OCI-M1 (cell line): ENCODE measurements around the gene C5orf52.
"Not testable (repeated sequence)": the region's sequence is repeated elsewhere in the genome, so short reads cannot be mapped to it uniquely, and the experiment has no call there.

ENCODE experiments used
- DNase-seq: peaks from one replicate; lab custom pipeline; 2025; lab: John Stamatoyannopoulos, UW

Gene C5orf52

DNA sequence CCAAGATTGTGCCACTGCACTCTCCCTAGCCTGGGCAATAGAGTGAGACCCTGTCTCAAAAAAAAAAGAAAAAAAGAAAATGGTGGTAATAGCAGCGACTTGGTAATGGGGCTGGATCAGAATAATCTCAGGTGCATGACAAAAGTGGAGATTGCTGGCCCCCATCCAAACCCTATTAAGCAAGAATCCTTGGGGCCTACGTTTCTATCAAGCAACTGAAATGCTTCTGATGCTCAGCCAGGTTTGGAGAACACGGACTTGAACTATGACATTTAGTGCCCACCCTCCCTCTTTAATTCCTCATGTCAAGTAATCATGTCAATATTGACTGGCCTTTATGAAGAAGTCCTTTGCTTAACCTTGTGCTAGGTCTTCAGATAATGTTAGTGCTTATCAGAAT is 6.6 kb downstream of the C5orf52 start:
- no peak for DNase-seq

DNA sequence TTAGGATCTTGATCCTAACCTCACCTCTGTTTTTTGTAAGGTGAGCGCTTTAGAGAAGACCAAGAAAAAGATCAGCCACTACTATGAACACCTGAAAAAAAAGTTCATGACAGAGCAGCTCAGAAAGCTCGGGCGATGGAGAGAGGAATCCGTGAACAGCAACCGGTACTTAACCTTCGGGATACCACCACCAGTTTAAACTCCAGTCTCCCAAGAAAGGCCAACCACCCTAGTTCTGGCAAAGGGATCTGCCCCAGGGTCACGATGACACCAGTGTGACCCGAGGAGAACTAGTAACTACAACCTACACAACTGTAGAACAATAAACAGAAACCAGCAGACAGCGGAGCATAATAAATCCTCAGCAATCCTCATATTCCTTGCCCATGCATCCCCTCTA is 8.5 kb downstream of the C5orf52 start:
- DNase-seq, result no peak

DNA sequence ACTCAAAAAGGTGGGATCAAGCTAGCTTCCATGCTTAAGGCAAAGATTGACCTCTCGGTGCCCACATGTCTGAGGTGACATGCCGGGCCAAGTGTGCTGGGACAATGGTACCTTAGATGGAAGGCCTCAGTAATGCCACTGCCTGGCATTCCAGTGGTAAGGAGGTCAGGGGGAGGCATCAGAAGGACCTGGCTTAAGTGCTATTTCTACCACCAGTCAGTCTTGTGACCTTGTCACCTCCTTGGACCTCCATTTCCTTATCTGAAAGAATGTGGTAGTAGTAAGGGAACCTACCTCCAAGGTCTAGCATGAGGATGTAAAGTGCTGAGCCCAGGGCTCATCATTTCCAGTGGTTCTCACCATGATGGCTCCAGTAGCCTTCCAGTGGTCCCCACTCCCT is 8.9 kb downstream of the C5orf52 start:
- no peak for DNase-seq

DNA sequence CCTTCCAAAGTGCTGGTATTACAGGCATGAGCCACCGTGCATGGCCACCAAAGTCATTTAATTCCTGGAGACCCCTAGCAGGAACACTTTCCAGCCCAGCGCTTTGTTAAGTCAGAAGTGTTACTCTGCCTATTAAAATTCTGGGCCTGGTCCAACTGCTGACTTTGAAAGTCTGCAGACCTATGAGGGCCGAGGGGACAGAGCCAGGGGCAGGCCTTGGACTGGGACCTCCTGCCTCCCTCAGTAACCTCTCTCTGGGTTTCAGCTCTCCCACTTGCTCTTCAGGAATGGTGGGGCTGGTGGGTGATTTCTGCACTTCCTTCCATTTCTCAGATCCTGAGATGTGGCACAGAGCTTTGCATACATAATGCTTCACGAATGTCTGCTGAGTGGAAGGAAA is 9.7 kb downstream of the C5orf52 start:
- no peak for DNase-seq

DNA sequence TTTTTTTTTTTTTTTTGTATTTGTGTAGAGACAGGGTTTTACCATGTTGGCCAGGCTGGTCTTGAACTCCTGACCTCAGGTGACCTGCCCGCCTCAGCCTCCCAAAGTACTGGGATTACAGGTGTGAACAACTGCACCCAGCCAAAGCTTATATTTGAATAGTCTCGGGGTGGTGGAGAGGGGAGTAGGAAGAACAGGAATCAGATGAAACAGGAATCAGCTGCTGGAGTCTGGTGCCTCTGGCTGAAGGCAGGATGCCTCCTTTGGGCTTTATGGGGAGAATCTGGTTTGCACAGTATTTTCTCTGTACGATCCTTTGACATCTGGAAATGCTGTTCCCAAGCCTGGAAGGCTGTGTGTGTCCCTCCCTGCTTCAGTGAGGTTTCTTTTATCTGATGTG is 10.9 kb downstream of the C5orf52 start:
- DNase-seq, result no peak

DNA sequence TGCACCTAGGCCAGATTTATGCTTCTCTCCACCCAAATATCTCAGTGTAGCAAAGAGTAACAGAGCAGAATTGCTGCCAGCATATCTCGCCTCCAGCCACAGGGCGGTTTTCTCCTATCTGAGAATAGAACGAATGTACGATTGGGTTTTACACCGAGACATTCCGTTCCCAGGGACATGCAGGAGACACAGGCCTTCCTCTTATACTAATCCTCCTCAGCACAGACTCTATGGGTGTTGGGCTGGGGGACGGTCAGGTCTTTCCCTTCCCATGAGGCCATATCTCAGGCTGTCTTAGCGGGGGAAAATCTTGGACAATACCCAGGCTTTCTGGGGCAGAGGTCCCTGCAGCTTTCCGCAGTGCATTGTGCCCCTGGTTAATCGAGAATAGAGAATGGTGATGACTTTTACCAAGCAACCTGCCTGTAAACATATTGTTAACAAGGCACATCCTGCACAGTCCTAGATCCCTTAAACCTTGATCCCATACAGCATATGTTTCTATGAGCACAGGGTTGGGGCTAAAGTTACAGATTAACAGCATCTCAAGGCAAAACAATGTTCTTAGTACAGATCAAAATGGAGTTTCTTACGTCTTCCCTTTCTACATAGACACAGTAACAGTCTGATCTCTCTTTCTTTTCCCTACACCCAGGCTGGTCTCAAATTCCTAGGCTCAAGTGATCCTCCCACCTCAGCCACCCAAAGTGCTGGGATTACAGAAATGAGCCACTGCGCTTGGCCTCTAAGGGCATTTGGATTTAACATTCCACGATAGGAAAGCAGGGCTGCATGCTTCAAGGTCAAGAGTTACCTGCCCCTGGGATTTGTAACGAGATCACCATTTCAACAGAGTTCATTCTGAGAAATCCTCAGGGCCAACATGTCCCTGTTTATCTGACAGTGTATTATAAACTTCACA is 15.2 kb downstream of the C5orf52 start:
- DNase-seq, result not testable (repeated sequence)

DNA sequence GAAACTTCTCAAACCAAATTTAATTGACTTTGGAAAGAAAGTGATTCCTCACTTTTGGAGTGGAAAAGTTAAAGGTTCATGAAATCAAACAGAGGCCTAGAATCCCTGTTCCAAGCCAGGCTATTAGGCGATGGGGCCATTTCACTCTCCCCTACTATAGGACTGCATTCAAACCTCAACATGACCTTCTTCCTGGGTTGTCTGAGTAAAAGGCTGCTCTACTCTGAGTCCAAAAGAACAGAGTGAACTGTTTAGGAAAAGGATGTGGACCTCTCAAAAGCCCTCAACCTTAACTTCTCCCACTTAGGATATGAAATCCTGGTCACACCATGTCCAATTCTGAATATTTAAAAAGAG is 15.8 kb downstream of the C5orf52 start:
- DNase-seq, result no peak

DNA sequence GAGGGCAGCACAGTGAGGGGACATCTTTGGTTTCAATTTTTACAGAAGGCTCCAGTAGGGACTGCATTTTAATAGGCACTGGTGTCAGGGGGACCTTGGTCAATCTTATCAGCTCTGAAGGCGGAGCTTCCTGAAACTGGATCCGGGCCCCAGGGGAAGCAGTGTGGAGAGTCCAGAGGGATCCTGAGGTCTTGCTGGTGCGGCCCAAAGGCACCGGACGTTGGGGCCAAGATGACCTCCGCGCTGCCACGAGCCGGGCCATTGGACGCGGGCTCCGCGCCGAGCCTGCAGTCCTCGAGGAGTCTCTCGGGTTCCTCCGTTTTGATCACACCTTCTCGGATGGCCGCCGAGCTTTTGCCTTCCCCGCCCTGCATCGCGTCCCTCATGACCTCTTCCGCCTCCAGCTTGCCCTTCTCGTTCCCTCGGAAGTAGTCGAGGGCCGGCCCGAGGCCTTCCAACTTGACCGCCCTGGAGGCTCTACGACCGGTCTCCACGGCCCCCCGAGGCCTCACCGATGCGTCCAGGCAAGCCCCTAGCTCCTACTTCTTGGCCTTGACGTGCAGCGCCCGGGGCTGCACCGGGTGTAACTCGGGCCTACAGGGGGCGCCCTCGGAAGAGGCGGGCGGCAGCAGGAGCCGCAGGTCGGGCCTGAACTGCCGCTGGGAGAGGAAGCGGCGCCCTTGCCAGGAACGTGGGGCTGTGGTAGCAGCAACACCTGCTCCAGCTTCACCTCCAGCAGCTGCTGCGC is 18.8 kb downstream of the C5orf52 start:
- DNase-seq, result no peak

DNA sequence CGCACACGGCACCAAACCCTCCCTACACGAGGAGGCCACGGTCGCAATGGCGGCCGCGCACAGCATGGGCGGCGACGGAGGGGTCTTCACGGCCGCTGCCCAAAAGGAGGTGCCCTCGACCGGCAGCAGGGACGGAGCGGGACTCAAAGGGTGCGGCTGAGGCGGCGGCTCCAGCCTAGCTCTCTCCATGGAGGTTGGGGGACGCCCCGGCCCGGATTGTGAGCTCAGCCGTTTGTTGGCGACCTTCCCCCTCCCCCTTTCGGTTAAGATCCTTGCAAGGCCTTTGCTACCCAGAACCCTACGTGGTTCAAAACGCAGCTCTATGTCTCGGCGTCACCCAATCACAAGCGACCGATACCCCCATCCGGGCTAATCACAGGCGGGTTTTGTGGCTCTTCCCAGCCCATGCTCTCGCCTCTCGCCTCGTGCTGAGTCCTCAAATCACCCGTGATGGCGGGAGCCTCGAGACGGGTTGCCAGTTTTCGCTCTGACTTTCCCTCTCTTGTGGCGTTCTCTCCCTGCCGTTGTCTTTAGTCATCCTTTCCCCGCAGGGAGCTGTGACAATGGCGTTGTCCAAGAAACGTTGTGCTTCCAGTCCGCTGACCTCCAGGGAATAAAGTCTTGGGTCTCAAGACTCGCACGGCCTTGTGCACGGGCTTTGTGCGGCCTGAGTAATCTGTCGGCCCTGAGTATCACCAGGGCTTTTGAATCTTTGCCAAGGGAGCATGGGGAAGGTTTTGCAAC is 19.5 kb downstream of the C5orf52 start:
- no peak for DNase-seq

DNA sequence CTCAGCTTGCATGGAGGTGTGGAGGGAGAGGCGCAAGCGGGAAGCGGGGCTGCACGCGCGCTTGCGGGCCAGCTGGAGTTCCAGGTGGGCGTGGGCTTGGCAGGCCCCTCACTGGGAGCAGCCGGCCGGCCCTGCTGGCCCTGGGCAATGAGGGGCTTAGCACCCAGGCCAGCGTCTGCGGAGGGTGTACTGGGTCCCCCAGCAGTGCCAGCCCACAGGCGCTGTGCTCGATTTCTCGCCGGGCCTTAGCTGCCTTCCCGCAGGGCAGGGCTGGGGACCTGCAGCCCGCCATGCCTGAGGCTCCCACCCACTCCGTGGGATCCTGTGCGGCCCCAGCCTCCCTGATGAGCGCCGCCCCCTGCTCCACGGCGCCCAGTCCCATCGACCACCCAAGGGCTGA is 22.5 kb downstream of the C5orf52 start:
- DNase-seq, result not testable (repeated sequence)

DNA sequence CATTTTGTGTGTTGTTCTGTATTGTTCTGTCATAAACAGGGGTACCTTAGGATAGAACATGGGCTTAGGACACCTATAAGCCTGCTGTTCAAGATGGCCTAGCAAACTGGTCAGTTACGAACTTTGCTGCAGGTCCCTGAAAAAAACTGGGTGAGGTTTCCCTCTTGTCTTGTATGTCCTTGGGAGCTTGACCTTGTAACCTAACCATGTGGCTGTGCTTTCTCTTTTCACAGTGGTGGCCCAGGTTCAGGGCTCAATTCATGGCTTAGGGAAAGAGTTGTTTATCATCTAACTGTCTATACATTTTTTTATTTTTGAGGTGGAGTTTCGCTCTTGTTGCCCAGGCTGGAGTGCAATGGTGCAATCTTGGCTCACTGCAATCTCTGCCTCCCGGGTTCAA is 24.8 kb downstream of the C5orf52 start:
- not testable (repeated sequence) for DNase-seq

DNA sequence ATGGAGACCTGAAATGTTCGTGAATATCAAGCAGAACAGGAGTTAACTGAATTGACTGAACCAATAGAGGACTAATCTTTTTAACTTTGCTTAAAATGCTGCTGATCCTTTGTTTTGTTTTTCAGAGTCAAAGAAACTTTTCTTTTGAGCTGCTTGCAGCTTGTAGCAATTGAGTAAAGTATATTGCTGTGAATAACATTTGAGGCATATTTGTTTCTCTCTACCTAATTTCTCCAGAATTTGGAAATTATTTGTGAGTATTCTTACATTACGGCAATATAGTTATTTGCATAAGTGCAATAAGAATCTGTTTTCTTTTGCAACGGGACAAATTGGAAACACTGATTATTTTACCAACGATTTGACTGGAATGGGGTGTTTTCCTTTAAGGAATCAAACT is 27.3 kb downstream of the C5orf52 start:
- DNase-seq, result not testable (repeated sequence)

DNA sequence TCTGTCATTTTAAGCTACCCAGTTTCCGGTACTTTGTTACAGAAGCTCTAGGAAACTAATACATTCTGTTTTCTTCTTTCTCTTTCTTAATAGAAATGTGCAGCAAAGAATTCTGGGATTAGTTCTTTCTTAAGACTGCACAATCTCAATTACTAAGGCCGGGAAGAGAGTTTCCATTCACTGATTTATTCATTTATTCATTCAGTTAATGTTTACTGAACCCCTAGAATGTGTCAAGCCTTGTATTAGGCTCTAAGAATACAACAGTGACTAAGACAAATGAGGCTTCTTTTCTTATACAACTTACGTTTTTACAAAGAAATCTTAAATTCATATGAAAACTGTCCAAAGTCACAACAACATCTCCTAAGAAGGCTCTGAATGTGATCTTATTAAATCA is 32.4 kb downstream of the C5orf52 start:
- no peak for DNase-seq

DNA sequence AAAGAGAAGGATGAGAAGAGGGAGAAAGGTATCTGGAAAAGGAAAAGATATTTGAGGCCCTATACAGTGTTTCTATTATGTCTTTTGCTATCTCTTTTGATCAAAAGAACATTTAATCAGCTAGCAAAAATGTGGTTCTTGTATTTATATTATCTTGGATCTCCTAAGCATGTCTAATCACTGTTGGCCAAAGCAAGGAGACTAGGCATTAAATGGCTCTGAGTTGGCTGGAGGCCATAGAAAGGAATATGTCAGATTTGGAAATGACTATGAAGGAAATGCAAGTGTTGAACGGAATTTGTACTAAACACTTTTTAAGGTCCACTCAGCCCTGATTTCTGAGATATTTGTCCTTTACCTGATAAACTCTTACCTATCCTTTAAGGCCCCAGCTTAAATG is 37.5 kb downstream of the C5orf52 start:
- DNase-seq, result no peak

DNA sequence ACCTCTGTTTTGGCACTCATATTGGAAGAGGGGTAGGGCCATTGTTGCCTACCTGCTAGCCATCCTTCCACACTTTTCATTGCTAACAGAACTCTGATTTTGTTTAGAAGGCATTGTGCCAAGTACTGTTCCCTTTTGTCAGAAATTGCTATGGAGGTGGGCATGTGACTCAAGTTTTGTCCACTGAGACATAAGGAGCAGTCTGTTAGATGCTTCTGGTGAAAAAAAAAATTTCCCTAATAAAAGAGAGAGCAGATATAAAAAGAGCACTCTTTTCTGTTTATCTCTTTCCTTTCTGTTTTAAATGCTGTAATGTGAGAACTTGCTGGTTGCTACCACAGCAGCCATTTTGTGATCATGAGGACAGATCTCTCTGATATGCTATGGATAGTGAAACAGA is 38.0 kb downstream of the C5orf52 start:
- DNase-seq, result no peak

DNA sequence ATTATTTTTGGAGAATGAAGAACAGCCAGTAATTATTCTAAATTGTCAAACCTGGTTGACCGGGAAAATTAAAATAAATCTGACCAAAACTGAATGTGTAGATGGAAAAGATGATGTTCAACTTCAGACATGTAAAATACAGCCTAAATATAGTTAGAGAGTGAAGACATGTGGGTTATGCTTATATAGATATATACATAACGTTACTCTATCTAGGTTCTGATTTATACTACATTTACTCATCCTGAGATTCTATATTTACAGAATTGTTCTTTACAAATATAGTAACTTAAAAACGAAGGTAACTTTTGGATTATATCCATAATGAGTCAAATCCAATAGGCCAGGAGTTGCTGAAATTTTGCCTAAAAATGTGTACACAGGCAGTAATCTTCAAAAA is 39.1 kb downstream of the C5orf52 start:
- no peak for DNase-seq

DNA sequence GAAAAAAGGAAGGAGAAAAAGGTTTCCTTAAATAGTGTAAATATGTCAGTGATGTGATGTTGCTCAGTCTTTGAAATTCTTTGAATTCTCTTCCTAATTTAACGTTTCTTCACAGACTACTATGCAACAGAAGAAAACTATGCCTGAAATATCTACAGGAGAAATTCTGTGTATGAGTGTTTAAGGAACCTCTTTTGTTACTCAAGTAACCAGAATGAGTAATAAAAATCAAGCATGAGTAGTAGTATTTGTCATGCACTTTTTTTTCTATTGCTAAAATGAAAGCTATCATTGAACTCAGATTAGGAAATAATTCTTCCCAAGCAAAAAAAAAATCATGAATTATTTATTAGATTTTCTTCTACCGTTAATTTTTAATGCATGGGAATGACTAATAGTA is 39.5 kb downstream of the C5orf52 start:
- DNase-seq, result no peak

DNA sequence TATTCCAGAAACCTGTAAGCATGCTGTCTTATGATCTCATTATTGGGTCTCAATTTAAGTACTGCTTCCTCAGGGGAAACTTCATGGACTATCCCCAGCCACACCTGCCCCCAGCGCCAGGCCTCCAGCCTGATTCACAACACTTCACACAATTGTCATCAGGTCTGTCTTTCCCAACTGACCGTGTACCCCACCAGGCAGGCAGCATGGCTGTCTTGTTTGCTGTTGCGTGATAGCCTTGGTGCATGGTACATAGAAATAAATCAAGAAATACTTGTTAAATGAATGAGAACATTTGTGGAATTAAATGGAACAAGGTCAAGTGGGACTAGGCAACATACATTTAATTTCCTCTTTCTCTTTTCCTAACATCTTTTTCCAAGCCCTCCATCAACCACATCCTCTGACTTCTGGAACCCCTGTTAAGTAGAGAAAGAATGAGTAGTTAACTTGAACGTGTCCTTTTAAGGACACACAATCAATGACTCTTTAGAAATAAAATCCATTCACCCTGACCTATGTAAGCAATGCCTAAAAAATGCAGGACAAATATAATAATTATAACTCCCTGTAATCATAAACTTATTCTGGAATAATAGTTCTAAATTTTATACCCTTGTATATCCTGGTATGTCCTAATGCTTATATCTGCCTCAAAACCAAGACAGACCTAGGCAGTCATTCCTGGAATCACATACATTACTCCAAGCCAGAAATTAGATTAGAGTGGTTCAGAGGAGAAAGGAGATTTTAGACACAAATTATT is 42.7 kb downstream of the C5orf52 start:
- DNase-seq, result no peak

DNA sequence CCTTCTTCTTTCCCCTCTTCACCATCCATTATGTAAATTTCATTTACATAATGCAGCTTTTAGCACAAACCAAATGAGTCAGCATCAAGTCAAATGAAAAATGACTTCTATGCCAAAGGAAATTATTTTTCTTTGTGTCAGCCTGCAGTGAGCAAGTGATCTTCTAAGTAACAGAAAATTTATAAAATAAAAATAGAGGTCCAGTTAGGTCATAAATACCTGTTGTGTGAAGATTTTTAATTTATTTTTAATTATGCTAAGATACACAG is 43.2 kb downstream of the C5orf52 start:
- DNase-seq, result no peak

DNA sequence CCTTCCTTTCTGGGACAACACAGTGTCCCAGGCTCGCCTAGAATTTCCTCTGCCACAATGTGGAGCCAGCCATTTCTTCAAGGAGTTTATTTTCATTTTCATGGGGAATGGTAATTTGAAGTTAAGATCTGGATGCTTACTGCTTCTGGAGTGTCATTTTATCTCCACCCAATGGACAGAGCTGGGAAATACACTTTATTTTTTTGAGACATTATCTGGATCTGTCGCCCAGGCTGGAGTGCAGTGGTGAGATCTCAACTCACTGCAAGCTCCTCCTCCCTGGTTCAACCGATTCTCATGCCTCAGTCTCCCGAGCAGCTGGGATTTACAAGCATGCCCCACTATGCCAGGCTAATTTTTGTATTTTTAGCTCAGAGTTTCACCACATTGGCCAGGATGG is 47.2 kb downstream of the C5orf52 start:
- peak; percentile 75 for DNase-seq

DNA sequence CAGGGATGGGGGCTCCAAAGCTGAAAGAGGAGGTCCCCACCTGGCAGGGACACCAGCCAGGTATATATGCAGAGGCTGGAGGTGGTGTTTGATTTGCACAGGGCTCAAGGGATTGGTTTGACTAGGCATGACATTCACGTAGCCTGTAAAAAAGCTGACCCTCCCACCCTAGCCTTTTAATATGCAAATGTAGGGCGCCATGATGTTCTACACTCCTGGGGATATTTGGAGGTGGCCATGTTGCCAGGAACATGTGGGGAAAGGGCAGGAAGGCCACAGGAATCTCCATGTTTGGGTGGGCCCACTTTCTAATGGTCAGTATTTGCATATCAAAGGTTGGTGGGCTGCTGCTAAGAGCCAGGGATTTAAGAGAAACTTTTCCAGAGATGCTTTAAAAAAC is 47.9 kb downstream of the C5orf52 start:
- no peak for DNase-seq

DNA sequence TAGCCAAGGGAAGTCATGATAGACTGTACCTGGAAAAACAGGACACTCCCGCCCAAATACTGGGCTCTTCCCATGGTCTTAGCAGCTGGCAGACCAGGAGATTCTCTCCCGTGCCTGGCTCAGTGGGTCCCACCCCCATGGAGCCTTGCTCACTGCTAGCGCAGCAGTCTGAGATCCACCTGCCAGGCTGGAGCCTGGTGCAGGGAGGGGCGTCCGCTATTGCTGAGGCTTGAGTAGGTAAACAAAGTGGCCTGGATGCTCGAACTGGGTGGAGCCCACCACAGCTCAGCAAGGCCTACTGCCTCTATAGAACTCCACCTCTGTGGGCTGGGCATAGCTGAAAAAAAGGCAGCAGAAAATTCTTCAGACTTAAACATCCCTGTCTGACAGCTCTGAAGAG is 49.8 kb downstream of the C5orf52 start:
- DNase-seq, result no peak
